ENCODE data around the gene CMTM6.
"Not testable (repeated sequence)": the region's sequence is repeated elsewhere in the genome, so short reads cannot be mapped to it uniquely, and the experiment has no call there.

Gene CMTM6

GRCh38 chr3:32498992-32499391, 3.7 kb downstream of the CMTM6 start:
- DNase-seq, result no peak

- DNase-seq, result no peak
Measured at GRCh38 chr3:32498252-32498651, 4.4 kb downstream of the CMTM6 start.

- DNase-seq, result no peak
Measured at GRCh38 chr3:32495609-32496008, 7.0 kb downstream of the CMTM6 start.

GRCh38 chr3:32495085-32495484, 7.6 kb downstream of the CMTM6 start:
- no peak for DNase-seq

- DNase-seq, result no peak
Measured at GRCh38 chr3:32493437-32494414, 8.9 kb downstream of the CMTM6 start.

- no peak for DNase-seq
Measured at GRCh38 chr3:32492684-32493436, 9.8 kb downstream of the CMTM6 start.

- no peak for DNase-seq
Measured at GRCh38 chr3:32488474-32489008, 14.1 kb downstream of the CMTM6 start.

- no peak for DNase-seq
Measured at GRCh38 chr3:32487781-32488473, 14.7 kb downstream of the CMTM6 start.

- no peak for DNase-seq
Measured at GRCh38 chr3:32484436-32484835, 18.2 kb downstream of the CMTM6 start.

- no peak for DNase-seq
Measured at GRCh38 chr3:32483772-32484171, 18.9 kb downstream of the CMTM6 start.

GRCh38 chr3:32482693-32483092, 20.0 kb downstream of the CMTM6 start:
- no peak for DNase-seq

GRCh38 chr3:32481791-32482631, 20.6 kb downstream of the CMTM6 start:
- no peak for DNase-seq

GRCh38 chr3:32480604-32481003, 22.0 kb downstream of the CMTM6 start:
- DNase-seq, result no peak

GRCh38 chr3:32474201-32474600, 28.5 kb downstream of the CMTM6 start:
- DNase-seq, result no peak

GRCh38 chr3:32472151-32472550, 30.5 kb downstream of the CMTM6 start:
- DNase-seq, result not testable (repeated sequence)

- DNase-seq, result no peak
Measured at GRCh38 chr3:32471246-32471645, 31.4 kb downstream of the CMTM6 start.

GRCh38 chr3:32470362-32470761, 32.3 kb downstream of the CMTM6 start:
- no peak for DNase-seq

- DNase-seq, result no peak
Measured at GRCh38 chr3:32469151-32469874, 33.3 kb downstream of the CMTM6 start.

- peak; percentile 4 for DNase-seq
Measured at GRCh38 chr3:32467333-32468070, 35.1 kb downstream of the CMTM6 start.

- not testable (repeated sequence) for DNase-seq
Measured at GRCh38 chr3:32466808-32467207, 35.8 kb downstream of the CMTM6 start.

- DNase-seq, result not testable (repeated sequence)
Measured at GRCh38 chr3:32464726-32465125, 37.9 kb downstream of the CMTM6 start.
